Measurements from ENCODE around the gene OR2V2.
"Not testable (repeated sequence)": the region's sequence is repeated elsewhere in the genome, so short reads cannot be mapped to it uniquely, and the experiment has no call there.

The OR2V2 gene

DNA sequence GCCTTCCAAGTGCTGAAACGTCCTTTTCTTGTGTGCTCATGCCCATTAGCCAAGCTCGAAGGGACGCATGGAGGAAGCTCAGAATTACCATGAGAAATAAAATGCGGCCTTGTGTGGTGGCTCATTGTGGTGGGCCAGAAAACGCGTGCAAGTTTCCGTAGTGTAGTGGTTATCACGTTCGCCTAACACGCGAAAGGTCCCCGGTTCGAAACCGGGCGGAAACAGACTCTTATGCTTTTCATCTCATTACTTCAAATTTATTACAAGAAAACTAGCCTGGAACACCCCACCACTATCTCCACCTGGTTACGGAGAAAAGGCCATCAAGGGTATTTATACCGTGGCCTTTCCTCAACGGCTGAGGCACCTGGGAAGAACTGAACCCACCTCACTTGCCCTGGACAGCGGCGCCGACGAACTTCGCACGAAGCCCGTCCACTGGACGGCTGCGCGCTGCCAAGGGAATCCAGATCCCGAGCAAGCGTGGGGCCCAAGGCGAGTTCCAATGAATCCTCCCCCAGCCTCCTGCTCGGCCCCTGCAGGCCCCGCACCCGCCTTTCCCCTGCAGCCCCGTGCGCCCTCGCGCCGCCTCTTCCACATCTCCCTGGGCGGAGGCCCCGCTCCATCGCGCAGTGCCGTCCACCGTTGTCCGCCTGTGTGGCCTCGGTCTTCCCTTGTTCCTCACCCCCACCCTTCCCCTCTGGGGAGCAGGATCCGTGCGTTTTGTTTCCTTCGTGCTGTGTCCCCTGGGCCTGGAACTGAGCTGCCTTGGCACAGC, 22.3 kb downstream of the OR2V2 start:
- peak; percentile 45 for DNase-seq (ENCODE audit: low spot score)

GRCh38 chr5:181170237-181170825, 22.9 kb downstream of the OR2V2 start:
- peak; percentile 31 for DNase-seq (ENCODE audit: low spot score)

GRCh38 chr5:181170996-181171395, 23.6 kb downstream of the OR2V2 start:
- no peak for DNase-seq (ENCODE audit: low spot score)

GRCh38 chr5:181171782-181172181, 24.4 kb downstream of the OR2V2 start:
- DNase-seq (ENCODE audit: low spot score), result no peak

DNA sequence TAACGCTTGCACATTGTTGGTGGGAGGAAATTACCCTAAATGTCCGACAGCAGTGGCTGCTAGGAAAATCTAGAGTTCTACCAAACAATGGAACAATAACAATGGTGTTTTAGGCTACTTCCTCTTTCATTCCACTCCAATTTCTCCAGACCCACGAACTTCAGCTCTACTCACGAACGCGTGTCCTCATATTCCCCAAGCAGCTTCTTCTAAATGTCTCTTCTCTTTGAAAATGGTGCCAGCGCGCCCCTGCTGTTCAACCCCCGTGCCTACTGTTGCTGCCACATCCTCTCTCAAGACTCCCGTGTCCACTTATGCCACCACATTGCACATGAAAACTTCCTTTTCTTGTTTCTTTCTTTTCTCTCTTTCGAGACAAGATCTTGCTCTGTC, 25.6 kb downstream of the OR2V2 start:
- DNase-seq (ENCODE audit: low spot score), result no peak

GRCh38 chr5:181173420-181174342, 26.3 kb downstream of the OR2V2 start:
- peak; percentile 56 for DNase-seq (ENCODE audit: low spot score)

GRCh38 chr5:181176254-181176952, 29.0 kb downstream of the OR2V2 start:
- DNase-seq (ENCODE audit: low spot score), result no peak

GRCh38 chr5:181177559-181177958, 30.2 kb downstream of the OR2V2 start:
- not testable (repeated sequence) for DNase-seq (ENCODE audit: low spot score)

GRCh38 chr5:181181650-181182565, 34.5 kb downstream of the OR2V2 start:
- DNase-seq (ENCODE audit: low spot score), result peak; percentile 51

- DNase-seq (ENCODE audit: low spot score), result no peak
Observed at GRCh38 chr5:181182651-181183050, 35.3 kb downstream of the OR2V2 start.

- DNase-seq (ENCODE audit: low spot score), result no peak
Observed at GRCh38 chr5:181184845-181185216, 37.4 kb downstream of the OR2V2 start.

DNA sequence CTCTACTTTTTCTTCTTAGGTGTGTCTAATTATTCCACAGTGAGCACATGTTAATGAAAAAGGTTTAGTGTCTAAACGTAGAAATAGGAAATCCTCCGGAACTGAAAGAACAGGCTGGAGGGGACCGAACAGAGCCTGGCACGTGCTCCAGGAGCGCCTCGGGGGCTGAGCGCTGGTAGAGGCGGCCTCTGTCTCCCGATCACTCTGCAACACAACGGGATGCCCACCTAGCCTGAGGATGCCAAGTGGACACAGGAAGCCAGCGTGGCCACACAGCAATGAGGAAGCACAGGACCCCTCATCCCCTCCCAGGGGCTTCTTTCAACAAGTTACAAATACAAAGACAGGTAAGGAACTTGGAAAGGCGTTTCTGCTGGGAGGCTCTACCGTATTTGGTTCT, 38.2 kb downstream of the OR2V2 start:
- no peak for DNase-seq (ENCODE audit: low spot score)

GRCh38 chr5:181186022-181186421, 38.6 kb downstream of the OR2V2 start:
- no peak for DNase-seq (ENCODE audit: low spot score)

GRCh38 chr5:181186986-181187499, 39.7 kb downstream of the OR2V2 start:
- DNase-seq (ENCODE audit: low spot score), result no peak

GRCh38 chr5:181187500-181188213, 40.3 kb downstream of the OR2V2 start:
- DNase-seq (ENCODE audit: low spot score), result peak; percentile 69

GRCh38 chr5:181188700-181189362, 41.4 kb downstream of the OR2V2 start:
- DNase-seq (ENCODE audit: low spot score), result no peak

GRCh38 chr5:181189363-181189961, 42.1 kb downstream of the OR2V2 start:
- DNase-seq (ENCODE audit: low spot score), result no peak

DNA sequence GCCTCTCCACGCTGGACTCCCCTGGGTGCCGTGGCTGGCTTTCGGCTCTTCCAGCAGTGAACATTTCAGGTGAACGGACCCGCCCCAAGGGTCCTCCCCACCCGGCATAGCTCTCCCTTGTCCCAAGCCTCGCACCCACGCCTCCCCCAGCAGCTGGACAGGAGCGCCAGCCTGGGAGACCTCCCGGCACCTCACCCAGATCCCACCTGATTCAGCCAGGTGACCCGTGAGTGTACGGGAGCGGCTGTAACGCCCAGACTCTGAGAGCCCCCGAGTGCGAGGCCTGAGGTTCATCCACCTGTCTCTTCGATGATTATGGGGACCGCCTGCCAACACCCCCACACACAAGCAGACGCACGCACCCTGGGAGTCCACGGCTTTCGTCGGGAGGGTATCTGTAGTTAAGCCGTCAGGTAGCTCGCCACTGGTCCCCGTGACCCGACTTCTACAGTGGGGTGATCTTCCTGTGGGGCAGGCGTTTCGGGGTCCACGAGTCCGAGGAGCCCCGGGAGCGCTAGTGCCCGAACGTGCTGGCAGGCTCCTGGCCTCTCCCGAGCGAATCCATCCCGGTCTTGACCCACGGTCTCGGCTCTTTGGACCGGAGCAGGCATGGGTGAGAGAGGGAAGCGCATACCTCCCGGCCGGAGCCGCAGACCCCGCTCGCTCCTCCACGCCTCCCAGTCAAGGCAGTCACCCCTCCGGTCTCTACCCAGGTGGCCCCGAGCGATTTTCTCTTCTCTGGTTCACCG, 42.8 kb downstream of the OR2V2 start:
- no peak for DNase-seq (ENCODE audit: low spot score)

All from HuH-7.5 (cell line).